Activated CD8-positive, alpha-beta T cell treated with anti-CD3 and anti-CD28 coated beads for 36 hours (primary cell): ENCODE measurements around the gene CAMK4. TPM values are rescaled to one million over a fixed set of nuclear protein-coding genes. Genes with fewer than 3 reads are reported as not detected.

Experiments
- ATAC-seq: fragments of 200-7000 bp; cut with Tn5 transposase; one replicate; pipeline ENCODE4 v1.10.0; 2021; ENCODE audit warnings: mild to moderate bottlenecking, moderate library complexity
- CTCF ChIA-PET: fragments of 350-600 bp; sonication (Branson Sonifier 250); formaldehyde crosslinking; loops from one replicate; lab custom pipeline; 2021; ENCODE audit warnings: antibody characterized with exemption; lab: Charles Lee
- POLR2A ChIA-PET: fragments of 350-600 bp; sonication (Branson Sonifier 250); formaldehyde crosslinking; loops from one replicate; lab custom pipeline; 2021; ENCODE audit warnings: antibody characterized with exemption; lab: Charles Lee
- DNase-seq: peaks from one replicate; pipeline ENCODE4 v3.0.0-alpha.2; 2020
- H3K27ac Mint-ChIP-seq: one replicate; pipeline ENCODE4 v1.8.0; 2021; ENCODE audit warnings: mild to moderate bottlenecking, mixed read lengths
- H3K27me3 Mint-ChIP-seq: one replicate; pipeline ENCODE4 v1.8.0; 2021; ENCODE audit warnings: mixed read lengths
- H3K36me3 Mint-ChIP-seq: one replicate; pipeline ENCODE4 v1.8.0; 2021; ENCODE audit warnings: low read depth, mixed read lengths
- H3K4me1 Mint-ChIP-seq: one replicate; pipeline ENCODE4 v1.8.0; 2021; ENCODE audit warnings: low read depth, mixed read lengths
- H3K4me3 Mint-ChIP-seq: one replicate; pipeline ENCODE4 v1.8.0; 2021; ENCODE audit warnings: mild to moderate bottlenecking, moderate library complexity, mixed read lengths
- H3K9me3 Mint-ChIP-seq: one replicate; pipeline ENCODE4 v1.8.0; 2021; ENCODE audit warnings: mixed read lengths
- CTCF ChIP-seq: fragments of 200-600 bp; IDR thresholded peaks from one replicate; pipeline ENCODE4 v1.8.0; 2022; ENCODE audit warnings: antibody characterized with exemption, mild to moderate bottlenecking
- intact Hi-C: fragments of 100-400 bp; cut with micrococcal nuclease; formaldehyde crosslinking; loops from one replicate; pipeline ENCODE4 v1.10.0; 2022
- total RNA-seq, 2 experiments: library from RNA; stranded (reverse); gene quantifications; one replicate each; pipeline ENCODE4 v1.2.3, GENCODE V29; 2021

CAMK4 gene
- total RNA-seq, 2 experiments from 2014 or later: 79.7 to 80.7 TPM

GRCh38 chr5:111472096-111472495, 247.9 kb downstream of the CAMK4 start:
- no peak for ATAC-seq
- H3K4me1 Mint-ChIP-seq: peaks cover 7% of the 10 kb centered on the region
- TF ChIP-seq CTCF: no peak
- peaks cover 17% of the 10 kb centered on the region for H3K36me3 Mint-ChIP-seq
- DNase-seq: no peak
- no peak overlapping the region for H3K4me3 Mint-ChIP-seq
- H3K27me3 Mint-ChIP-seq: no peaks in the 10 kb centered on the region
- POLR2A ChIA-PET: interaction anchor here (0.5 kb wide), 1 partner anchor 8 kb away, joined by 3 read pairs; no protein-coding TSS in a partner anchor
- peak overlapping the region; percentile 58 for H3K27ac Mint-ChIP-seq
- intact Hi-C loops: loop anchor here (10.0 kb wide), 1 partner anchor 317 kb away; no protein-coding TSS in a partner anchor
- peaks cover 6% of the 10 kb centered on the region for H3K9me3 Mint-ChIP-seq
- CTCF ChIA-PET: interaction anchor here (2.0 kb wide), 1 partner anchor 24 kb away, joined by 4 read pairs; no protein-coding TSS in a partner anchor

GRCh38 chr5:111472579-111472978, 248.4 kb downstream of the CAMK4 start:
- no peak for ATAC-seq
- Mint-ChIP-seq H3K4me1 (peaks cover 7% of the 10 kb centered on the region), H3K27me3 (no peaks in the 10 kb centered on the region), H3K9me3 (peaks cover 6% of the 10 kb centered on the region), H3K27ac (peak overlapping the region; percentile 58), H3K36me3 (peaks cover 14% of the 10 kb centered on the region), H3K4me3 (no peak overlapping the region)
- DNase-seq: no peak
- TF ChIP-seq CTCF: no peak
- POLR2A ChIA-PET: interaction anchor here (0.5 kb wide), 1 partner anchor 9 kb away, joined by 3 read pairs; no protein-coding TSS in a partner anchor
- intact Hi-C loops: loop anchor here (10.0 kb wide), 1 partner anchor 318 kb away; no protein-coding TSS in a partner anchor
- CTCF ChIA-PET: interaction anchor here (2.0 kb wide), 1 partner anchor 24 kb away, joined by 4 read pairs; no protein-coding TSS in a partner anchor

GRCh38 chr5:111478266-111478665, 254.1 kb downstream of the CAMK4 start:
- ChIA-PET CTCF (interaction anchor here (1.1 to 2.7 kb wide), 5 partner anchors 8 to 320 kb away, joined by 3 to 14 read pairs (median 5); no protein-coding TSS in a partner anchor), POLR2A (no interaction called here)
- DNase-seq (no peak), ATAC-seq (no peak)
- Mint-ChIP-seq H3K4me3 (no peak overlapping the region), H3K27ac (no peak overlapping the region), H3K9me3 (no peaks in the 10 kb centered on the region), H3K4me1 (no peaks in the 10 kb centered on the region), H3K36me3 (peaks cover 20% of the 10 kb centered on the region), H3K27me3 (no peaks in the 10 kb centered on the region)
- TF ChIP-seq CTCF: no peak
- intact Hi-C loops: loop anchor here (10.0 kb wide), 1 partner anchor 323 kb away; no protein-coding TSS in a partner anchor

- Mint-ChIP-seq H3K9me3 (no peaks in the 10 kb centered on the region), H3K27ac (no peak overlapping the region), H3K4me1 (no peaks in the 10 kb centered on the region), H3K36me3 (peaks cover 22% of the 10 kb centered on the region), H3K4me3 (no peak overlapping the region), H3K27me3 (no peaks in the 10 kb centered on the region)
- CTCF ChIA-PET: interaction anchor here (1.7 to 2.7 kb wide), 2 partner anchors 200 to 319 kb away, joined by 3 to 14 read pairs; no protein-coding TSS in a partner anchor
- ATAC-seq (no peak), DNase-seq (no peak)
- POLR2A ChIA-PET: no interaction called here
- TF ChIP-seq CTCF: no peak
- intact Hi-C loops: loop anchor here (10.0 kb wide), 1 partner anchor 324 kb away; no protein-coding TSS in a partner anchor
These were observed 254.7 kb downstream of the CAMK4 start for GRCh38 chr5:111478898-111479297.

GRCh38 chr5:111480346-111480745, 256.2 kb downstream of the CAMK4 start:
- DNase-seq (no peak), ATAC-seq (no peak)
- peaks cover 29% of the 10 kb centered on the region for H3K36me3 Mint-ChIP-seq
- no peaks in the 10 kb centered on the region for H3K4me1 Mint-ChIP-seq
- intact Hi-C loops: no loop called here
- no peak for TF ChIP-seq CTCF
- H3K27me3 Mint-ChIP-seq: no peaks in the 10 kb centered on the region
- POLR2A ChIA-PET: no interaction called here
- H3K27ac Mint-ChIP-seq: peak overlapping the region; percentile 10
- no peak overlapping the region for H3K4me3 Mint-ChIP-seq
- H3K9me3 Mint-ChIP-seq: no peaks in the 10 kb centered on the region
- CTCF ChIA-PET: interaction anchor here (1.0 to 1.1 kb wide), 2 partner anchors 146 to 202 kb away, joined by 3 read pairs; no protein-coding TSS in a partner anchor
